Endothelial cell (in vitro differentiated cells): ENCODE data around the gene ECSIT. TPM values are rescaled to one million over a fixed set of nuclear protein-coding genes. Genes with fewer than 3 reads are reported as not detected.
A peak's percentile ranks its signal among the peaks of the same experiment; 100 is the strongest.

Experiments
- DNase-seq: peaks from one replicate; pipeline ENCODE4 v3.0.0; 2021; ENCODE audit warnings: low spot score
- H3K27ac Mint-ChIP-seq: one replicate; pipeline ENCODE4 v1.8.0; 2021; ENCODE audit warnings: mixed read lengths, inconsistent platforms; ENCODE audit not compliant: unreplicated experiment
- H3K27me3 Mint-ChIP-seq: one replicate; pipeline ENCODE4 v1.8.0; 2021; ENCODE audit warnings: mild to moderate bottlenecking, moderate library complexity, mixed read lengths, inconsistent platforms; ENCODE audit not compliant: unreplicated experiment
- H3K36me3 Mint-ChIP-seq: one replicate; pipeline ENCODE4 v1.8.0; 2021; ENCODE audit warnings: mild to moderate bottlenecking, low read depth, mixed read lengths, inconsistent platforms; ENCODE audit not compliant: unreplicated experiment
- H3K4me1 Mint-ChIP-seq: one replicate; pipeline ENCODE4 v1.8.0; 2021; ENCODE audit warnings: mild to moderate bottlenecking, mixed read lengths, inconsistent platforms; ENCODE audit not compliant: unreplicated experiment
- H3K4me3 Mint-ChIP-seq: one replicate; pipeline ENCODE4 v1.8.0; 2021; ENCODE audit warnings: mild to moderate bottlenecking, mixed read lengths, inconsistent platforms; ENCODE audit not compliant: unreplicated experiment
- H3K9me3 Mint-ChIP-seq: one replicate; pipeline ENCODE4 v1.8.0; 2021; ENCODE audit warnings: mixed read lengths, inconsistent platforms; ENCODE audit not compliant: unreplicated experiment
- CTCF ChIP-seq: fragments of 200-600 bp; sonication (generic); IDR thresholded peaks from one replicate; pipeline ENCODE4 v1.5.0; 2021; ENCODE audit warnings: antibody characterized with exemption; ENCODE audit not compliant: unreplicated experiment
- total RNA-seq: library from RNA; stranded (reverse); fragmentation: NEBNext Ultra II Directional; extraction: Animal tissue kit (Norgen Biotek cat#: 25700); gene quantifications from one replicate; pipeline ENCODE4 v1.2.1, GENCODE V29; 2021; ENCODE audit not compliant: unreplicated experiment

ECSIT gene
- total RNA-seq, 1 donor from 2014 or later = 16.7 TPM

DNA sequence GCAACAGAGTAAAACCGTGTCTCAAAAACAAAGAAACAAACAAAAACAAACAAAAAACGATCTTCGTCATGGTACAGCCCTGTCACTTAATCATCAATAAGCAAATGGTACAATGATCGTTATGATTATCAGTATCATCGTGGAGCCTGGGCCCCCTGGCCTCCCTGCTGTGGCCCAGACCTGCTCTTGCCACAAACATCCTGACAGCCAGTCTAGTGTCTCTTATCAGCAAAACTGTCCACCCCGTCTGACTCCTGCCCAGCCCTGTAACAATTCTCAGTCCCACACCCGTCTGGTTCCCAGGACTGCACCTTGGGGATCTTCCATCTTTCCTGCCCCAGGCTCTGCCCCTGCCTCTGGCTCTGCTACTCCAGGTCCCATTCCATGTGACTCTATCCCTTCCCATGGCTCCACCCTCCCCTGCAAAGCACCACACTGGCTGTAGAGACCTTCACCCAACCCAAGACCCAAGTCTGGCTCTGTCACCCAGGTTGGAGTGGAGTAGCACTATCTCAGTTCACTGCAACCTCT lies 29.0 kb downstream of the ECSIT start:
- peaks cover 6% of the 10 kb centered on the region for H3K36me3 Mint-ChIP-seq
- no peaks in the 10 kb centered on the region for H3K4me1 Mint-ChIP-seq
- H3K9me3 Mint-ChIP-seq = no peaks in the 10 kb centered on the region
- no peak overlapping the region for H3K4me3 Mint-ChIP-seq
- peaks cover 7% of the 10 kb centered on the region for H3K27me3 Mint-ChIP-seq
- DNase-seq = no peak
- H3K27ac Mint-ChIP-seq = no peak overlapping the region
- TF ChIP-seq CTCF = no peak

DNA sequence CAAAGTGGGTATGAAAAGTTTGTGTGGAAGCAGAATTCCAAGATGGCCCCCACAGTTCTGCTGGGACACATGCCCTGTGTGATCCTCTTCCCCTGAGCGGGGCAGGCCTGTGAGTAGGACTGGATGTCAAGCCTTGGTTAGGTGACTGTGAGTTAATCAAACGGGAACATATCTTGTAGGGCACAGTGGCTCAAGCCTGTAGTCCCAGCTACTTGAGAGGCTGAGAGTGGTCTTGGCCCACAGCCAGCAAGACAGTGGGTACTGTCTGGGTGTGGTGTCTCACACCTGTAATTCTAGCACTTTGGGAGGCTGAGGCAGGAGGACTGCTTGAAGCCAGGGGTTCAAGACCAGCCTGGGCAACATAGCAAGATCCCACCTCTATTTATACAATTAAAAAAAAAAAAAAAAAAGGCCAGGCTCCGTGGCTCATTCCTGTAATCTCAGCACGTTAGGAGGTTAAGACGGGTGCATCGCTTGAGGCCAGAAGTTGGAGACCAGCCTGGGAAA lies 29.7 kb downstream of the ECSIT start:
- Mint-ChIP-seq H3K4me1 (no peaks in the 10 kb centered on the region), H3K27me3 (peaks cover 11% of the 10 kb centered on the region), H3K36me3 (peaks cover 6% of the 10 kb centered on the region), H3K9me3 (no peaks in the 10 kb centered on the region), H3K4me3 (no peak overlapping the region), H3K27ac (no peak overlapping the region)
- TF ChIP-seq CTCF = no peak
- DNase-seq = no peak

GRCh38 chr19:11496391-11497163 lies 32.4 kb downstream of the ECSIT start:
- Mint-ChIP-seq H3K9me3 (no peaks in the 10 kb centered on the region), H3K4me3 (peak overlapping the region; percentile 7), H3K4me1 (no peaks in the 10 kb centered on the region), H3K27me3 (peaks cover 14% of the 10 kb centered on the region), H3K27ac (no peak overlapping the region), H3K36me3 (peaks cover 6% of the 10 kb centered on the region)
- peak; percentile 73 for TF ChIP-seq CTCF
- DNase-seq = peak; percentile 81

DNA sequence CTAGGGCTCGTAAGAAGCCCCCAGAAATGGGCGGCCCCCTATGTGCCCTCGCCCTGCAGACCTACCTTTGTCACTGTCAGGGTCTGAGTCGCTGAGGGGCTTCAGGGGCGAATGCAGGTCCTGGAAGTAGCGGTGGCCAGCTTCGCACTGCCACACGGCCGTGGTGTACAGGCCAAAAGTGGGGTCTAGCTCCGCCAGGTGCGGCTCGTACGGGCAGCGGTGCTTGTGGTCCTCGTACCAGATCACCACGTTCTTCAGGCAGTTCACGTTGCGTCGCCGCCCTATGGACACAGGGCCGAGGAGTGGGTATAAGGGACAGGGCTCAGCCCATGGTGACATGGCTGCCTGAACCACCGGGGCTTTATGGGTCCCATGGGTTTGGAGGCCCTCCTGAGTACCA lies 33.0 kb downstream of the ECSIT start:
- peaks cover 5% of the 10 kb centered on the region for H3K36me3 Mint-ChIP-seq
- peaks cover 10% of the 10 kb centered on the region for H3K27me3 Mint-ChIP-seq
- DNase-seq = no peak
- no peak overlapping the region for H3K4me3 Mint-ChIP-seq
- no peak overlapping the region for H3K27ac Mint-ChIP-seq
- TF ChIP-seq CTCF = no peak
- no peaks in the 10 kb centered on the region for H3K9me3 Mint-ChIP-seq
- H3K4me1 Mint-ChIP-seq = no peaks in the 10 kb centered on the region

GRCh38 chr19:11495481-11495880 lies 33.5 kb downstream of the ECSIT start:
- H3K36me3 Mint-ChIP-seq = peaks cover 3% of the 10 kb centered on the region
- no peak for DNase-seq
- peaks cover 10% of the 10 kb centered on the region for H3K27me3 Mint-ChIP-seq
- TF ChIP-seq CTCF = no peak
- no peaks in the 10 kb centered on the region for H3K4me1 Mint-ChIP-seq
- H3K4me3 Mint-ChIP-seq = no peak overlapping the region
- H3K27ac Mint-ChIP-seq = no peak overlapping the region
- H3K9me3 Mint-ChIP-seq = no peaks in the 10 kb centered on the region
